Osteoblast (primary cell): Measurements from ENCODE around the gene PLET1. TPM values are rescaled to one million over a fixed set of nuclear protein-coding genes. Genes with fewer than 3 reads are reported as not detected.

Experiments
- DNase-seq: peaks from one replicate; pipeline ENCODE4 v3.0.0; 2011; ENCODE audit warnings: low spot score, mixed read lengths; ENCODE audit not compliant: insufficient read length; ENCODE audit errors: missing footprints
- H2AFZ ChIP-seq: 2 replicates; pipeline ENCODE4 v1.6.0; 2011; ENCODE audit warnings: mild to moderate bottlenecking, low read length
- H3K27ac ChIP-seq: 2 replicates; pipeline ENCODE4 v1.5.1; 2011; ENCODE audit warnings: mild to moderate bottlenecking, low read depth, low read length, moderate library complexity
- H3K27me3 ChIP-seq: 2 replicates; pipeline ENCODE4 v1.6.0; 2012; ENCODE audit warnings: mild to moderate bottlenecking, control low read depth, inconsistent platforms, low read length, moderate library complexity; ENCODE audit not compliant: insufficient read depth
- H3K36me3 ChIP-seq: 2 replicates; pipeline ENCODE4 v1.5.1; 2011; ENCODE audit warnings: mild to moderate bottlenecking, low read length, control low read depth, moderate library complexity; ENCODE audit not compliant: insufficient read depth
- H3K4me1 ChIP-seq: 2 replicates; pipeline ENCODE4 v1.5.1; 2011; ENCODE audit warnings: mild to moderate bottlenecking, low read length, control low read depth, moderate library complexity; ENCODE audit not compliant: insufficient read depth
- H3K4me2 ChIP-seq: 2 replicates; pipeline ENCODE4 v1.6.0; 2011; ENCODE audit warnings: mild to moderate bottlenecking, low read length; ENCODE audit not compliant: insufficient read depth
- H3K4me3 ChIP-seq: fragments of 200-600 bp; sonication (generic); 3 replicates; pipeline ENCODE4 v1.5.1; 2012; ENCODE audit warnings: mild to moderate bottlenecking, low read length, inconsistent platforms; ENCODE audit not compliant: insufficient read depth
- H3K79me2 ChIP-seq: 2 replicates; pipeline ENCODE4 v1.6.0; 2012; ENCODE audit warnings: mild to moderate bottlenecking, low read length, control low read depth, inconsistent platforms; ENCODE audit not compliant: insufficient read depth
- H3K9me3 ChIP-seq: 2 replicates; pipeline ENCODE4 v1.5.1; 2011; ENCODE audit warnings: low read depth, low read length, control low read depth
- H4K20me1 ChIP-seq: 2 replicates; pipeline ENCODE4 v1.6.0; 2012; ENCODE audit warnings: mild to moderate bottlenecking, low read length, control low read depth; ENCODE audit not compliant: insufficient read depth
- CTCF ChIP-seq: IDR thresholded peaks from 2 replicates; pipeline ENCODE4 v1.5.1; 2011; ENCODE audit warnings: mild to moderate bottlenecking, low read depth, low read length, moderate library complexity; ENCODE audit errors: extremely low read depth
- total RNA-seq: library from RNA; depleted of rRNA; stranded (reverse); fragments of >200 nt; gene quantifications from 2 replicates; pipeline ENCODE4 v1.2.3, GENCODE V29; 2012

PLET1 gene
- total RNA-seq, 1 donor, result not detected

DNA sequence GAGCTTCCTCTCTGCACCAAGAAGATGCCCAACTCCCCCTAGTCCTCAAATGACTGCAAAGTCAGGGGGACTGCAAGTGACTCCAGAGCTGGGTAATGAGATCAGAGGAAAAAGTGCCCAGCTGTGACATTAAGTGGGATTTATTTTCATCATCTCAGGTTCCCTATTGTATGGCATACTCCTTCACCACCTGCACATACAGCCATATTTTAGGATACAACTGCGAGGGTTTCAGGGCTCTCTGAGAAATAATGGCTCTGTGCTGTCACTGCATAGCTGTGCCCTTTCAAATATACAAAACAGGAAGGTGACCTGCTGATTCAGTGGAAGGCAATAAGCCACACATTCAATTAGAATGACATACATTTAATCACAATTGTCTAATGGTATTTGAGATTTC lies 45.6 kb upstream of the PLET1 start:
- H3K4me3 ChIP-seq, result no peak overlapping the region
- no peak overlapping the region for H3K4me2 ChIP-seq
- no peak overlapping the region for H3K27ac ChIP-seq
- no peaks in the 10 kb centered on the region for H3K9me3 ChIP-seq
- H4K20me1 ChIP-seq, result no peaks in the 10 kb centered on the region
- DNase-seq, result no peak
- no peaks in the 10 kb centered on the region for H3K36me3 ChIP-seq
- H3K4me1 ChIP-seq, result peaks cover 16% of the 10 kb centered on the region
- no peak overlapping the region for H2AFZ ChIP-seq
- no peak for TF ChIP-seq CTCF
- no peaks in the 10 kb centered on the region for H3K27me3 ChIP-seq
- no peaks in the 10 kb centered on the region for H3K79me2 ChIP-seq

DNA sequence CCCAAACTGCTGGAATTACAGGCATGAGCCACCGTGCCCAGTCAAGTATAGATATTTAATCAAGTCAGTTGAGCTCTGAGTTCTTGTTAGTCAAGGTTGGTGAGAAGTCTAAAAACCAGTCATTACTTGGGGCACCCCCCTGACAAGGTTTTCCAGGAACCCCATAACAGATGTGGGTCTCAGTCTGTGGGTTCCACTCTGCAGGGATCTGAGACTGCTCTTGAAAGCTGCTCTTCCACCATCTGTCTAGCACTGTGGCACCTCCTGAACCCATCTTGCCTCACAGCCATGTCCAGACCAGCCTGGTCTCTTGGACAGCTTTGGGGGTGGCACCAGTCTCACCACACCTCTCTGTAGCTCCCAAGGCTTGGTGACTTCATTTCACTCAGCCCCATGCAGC lies 44.3 kb upstream of the PLET1 start:
- no peak for TF ChIP-seq CTCF
- Histone ChIP-seq H3K4me1 (peaks cover 16% of the 10 kb centered on the region), H3K79me2 (no peaks in the 10 kb centered on the region), H3K36me3 (no peaks in the 10 kb centered on the region), H3K27ac (no peak overlapping the region), H3K27me3 (no peaks in the 10 kb centered on the region), H2AFZ (no peak overlapping the region), H4K20me1 (no peaks in the 10 kb centered on the region), H3K4me2 (no peak overlapping the region), H3K4me3 (no peak overlapping the region), H3K9me3 (no peaks in the 10 kb centered on the region)
- no peak for DNase-seq

- peaks cover 16% of the 10 kb centered on the region for H3K4me1 ChIP-seq
- H3K79me2 ChIP-seq, result no peaks in the 10 kb centered on the region
- H3K4me2 ChIP-seq, result no peak overlapping the region
- DNase-seq, result no peak
- H3K9me3 ChIP-seq, result no peaks in the 10 kb centered on the region
- H3K27me3 ChIP-seq, result no peaks in the 10 kb centered on the region
- TF ChIP-seq CTCF, result no peak
- no peaks in the 10 kb centered on the region for H3K36me3 ChIP-seq
- no peak overlapping the region for H3K27ac ChIP-seq
- H3K4me3 ChIP-seq, result no peak overlapping the region
- no peak overlapping the region for H2AFZ ChIP-seq
- H4K20me1 ChIP-seq, result no peaks in the 10 kb centered on the region
These were observed 43.0 kb upstream of the PLET1 start for GRCh38 chr11:112303616-112304015.

GRCh38 chr11:112302226-112302868 lies 41.7 kb upstream of the PLET1 start:
- Histone ChIP-seq H3K9me3 (no peaks in the 10 kb centered on the region), H3K4me2 (peak overlapping the region; percentile 31), H3K36me3 (no peaks in the 10 kb centered on the region), H3K79me2 (no peaks in the 10 kb centered on the region), H4K20me1 (no peaks in the 10 kb centered on the region), H3K4me1 (peaks cover 16% of the 10 kb centered on the region), H2AFZ (peak overlapping the region; percentile 52), H3K27me3 (no peaks in the 10 kb centered on the region), H3K27ac (peak overlapping the region; percentile 30), H3K4me3 (no peak overlapping the region)
- no peak for TF ChIP-seq CTCF
- no peak for DNase-seq
